OCI-LY1 (cell line): ENCODE measurements around the gene CPEB4.

Experiments used
- CTCF ChIP-seq: fragments of 200-600 bp; sonication (generic), shearing (Covaris generic); IDR thresholded peaks from 2 replicates; pipeline ENCODE4 v1.5.1; 2017; ENCODE audit warnings: mild to moderate bottlenecking, antibody characterized with exemption, low read length, moderate library complexity, mixed read lengths
- EZH2 ChIP-seq: fragments of 200-600 bp; sonication (generic), shearing (Covaris generic); IDR thresholded peaks from 2 replicates; pipeline ENCODE4 v1.8.0; 2017; ENCODE audit warnings: borderline replicate concordance, mixed run types, mild to moderate bottlenecking, antibody characterized with exemption, low read length, moderate library complexity, mixed read lengths

GRCh38 chr5:173864126-173865050 lies 23.8 kb upstream of the CPEB4 start:
- TF ChIP-seq CTCF, result no peak
- no peak for TF ChIP-seq EZH2
